Caco-2 (cell line): ENCODE measurements around the gene DERA. TPM values are rescaled to one million over a fixed set of nuclear protein-coding genes. Genes with fewer than 3 reads are reported as not detected.
"Not testable (repeated sequence)": the region's sequence is repeated elsewhere in the genome, so short reads cannot be mapped to it uniquely, and the experiment has no call there.

Experiments
- BruUV-seq: library from RNA; stranded (reverse); fragments of 400-500 nt; replicated peaks from 2 replicates; lab custom pipeline; 2021; lab: Mats Ljungman, UMichigan
- CTCF ChIA-PET: fragments of 300-600 bp; sonication (Branson Sonifier 250); formaldehyde crosslinking; loops from one replicate; lab custom pipeline; 2022; ENCODE audit warnings: antibody characterized with exemption; lab: Charles Lee
- POLR2A ChIA-PET: fragments of 300-600 bp; sonication (Branson Sonifier 250); formaldehyde crosslinking; loops from one replicate; lab custom pipeline; 2022; ENCODE audit warnings: antibody characterized with exemption; lab: Charles Lee
- DNase-seq, 2 experiments: peaks; one replicate each; pipeline versions ENCODE4 v3.0.0 to v3.0.0-alpha.2; 2020 to 2022
- H3K27me3 ChIP-seq: replicated peaks from 2 replicates; pipeline ENCODE4 v1.6.0; 2011; ENCODE audit warnings: low read length; ENCODE audit not compliant: control insufficient read depth, insufficient read depth
- H3K36me3 ChIP-seq: 2 replicates; pipeline ENCODE4 v1.5.1; 2011; ENCODE audit warnings: low read length; ENCODE audit not compliant: control insufficient read depth, insufficient read depth
- H3K4me1 ChIP-seq: fragments of 250-450 bp; sonication (Bioruptor Pico); 2 replicates; pipeline ENCODE4 v1.5.1; 2020; ENCODE audit warnings: mild to moderate bottlenecking
- H3K4me3 ChIP-seq: 2 replicates; pipeline ENCODE4 v1.5.1; 2011; ENCODE audit warnings: low read depth, mild to moderate bottlenecking, control low read depth, low read length
- H3K9me3 ChIP-seq: fragments of 250-450 bp; sonication (Bioruptor Pico); 2 replicates; pipeline ENCODE4 v1.5.1; 2020; ENCODE audit warnings: mild to moderate bottlenecking, moderate library complexity
- H3K27ac Mint-ChIP-seq: one replicate; pipeline ENCODE4 v1.8.0; 2022; ENCODE audit warnings: mixed read lengths; ENCODE audit not compliant: unreplicated experiment
- H3K27me3 Mint-ChIP-seq: one replicate; pipeline ENCODE4 v1.8.0; 2022; ENCODE audit warnings: mixed read lengths; ENCODE audit not compliant: insufficient read depth, unreplicated experiment
- H3K36me3 Mint-ChIP-seq: one replicate; pipeline ENCODE4 v1.8.0; 2022; ENCODE audit warnings: mild to moderate bottlenecking, mixed read lengths; ENCODE audit not compliant: insufficient read depth, unreplicated experiment
- H3K4me1 Mint-ChIP-seq: one replicate; pipeline ENCODE4 v1.8.0; 2022; ENCODE audit warnings: low read depth, mixed read lengths; ENCODE audit not compliant: unreplicated experiment
- H3K4me3 Mint-ChIP-seq: one replicate; pipeline ENCODE4 v1.8.0; 2022; ENCODE audit warnings: mild to moderate bottlenecking, moderate library complexity, mixed read lengths; ENCODE audit not compliant: unreplicated experiment
- H3K9me3 Mint-ChIP-seq: one replicate; pipeline ENCODE4 v1.8.0; 2022; ENCODE audit warnings: mixed read lengths; ENCODE audit not compliant: unreplicated experiment
- intact Hi-C: fragments of 100-400 bp; cut with micrococcal nuclease; formaldehyde crosslinking; loops from one replicate; pipeline ENCODE4 v1.10.0; 2022; ENCODE audit not compliant: unreplicated experiment
- total RNA-seq: library from RNA; stranded (reverse); gene quantifications from 2 replicates; pipeline ENCODE4 v1.2.3, GENCODE V29; 2022
- TF ChIP-seq, protein P1 (sequence below), 2 experiments: fragments of 200-600 bp in 1 of 2; IDR thresholded peaks; 1 replicate in 1 of 2; 2 replicates in 1 of 2; pipeline versions ENCODE4 v1.5.1 to v1.8.0; 2011 to 2022; ENCODE audit warnings: antibody characterized with exemption in 1 of 2, control low read depth in 1 of 2, inconsistent platforms in 1 of 2, low read depth in 1 of 2, low read length in 1 of 2, mild to moderate bottlenecking in 1 of 2, moderate library complexity in 1 of 2; ENCODE audit not compliant: insufficient read depth in 1 of 2, severe bottlenecking in 1 of 2, unreplicated experiment in 1 of 2

The DERA gene
- total RNA-seq, 1 experiment from 2014 or later = 86.4 TPM

GRCh38 chr12:16006752-16007151 lies 95.6 kb downstream of the DERA start:
- intact Hi-C loops = no loop called here
- BruUV-seq = no TSS peak
- Histone ChIP-seq H3K36me3 (peaks cover 1% of the 10 kb centered on the region; the same call in 1 of the 2 replicates), H3K9me3 (no peaks in the 10 kb centered on the region), H3K4me1 (no peaks in the 10 kb centered on the region), H3K4me3 (no peak overlapping the region), H3K27me3 (no peaks in the 10 kb centered on the region)
- Mint-ChIP-seq H3K36me3 (peaks cover 24% of the 10 kb centered on the region), H3K4me3 (no peak overlapping the region), H3K27me3 (no peaks in the 10 kb centered on the region), H3K4me1 (peaks cover 6% of the 10 kb centered on the region), H3K9me3 (peaks cover 3% of the 10 kb centered on the region), H3K27ac (peak overlapping the region; percentile 22)
- no peak for DNase-seq
- ChIA-PET POLR2A (no interaction called here), CTCF (interaction anchor here (0.7 kb wide), 1 partner anchor 185 kb away, joined by 4 read pairs; no protein-coding TSS in a partner anchor)
- TF ChIP-seq, protein P1, sequence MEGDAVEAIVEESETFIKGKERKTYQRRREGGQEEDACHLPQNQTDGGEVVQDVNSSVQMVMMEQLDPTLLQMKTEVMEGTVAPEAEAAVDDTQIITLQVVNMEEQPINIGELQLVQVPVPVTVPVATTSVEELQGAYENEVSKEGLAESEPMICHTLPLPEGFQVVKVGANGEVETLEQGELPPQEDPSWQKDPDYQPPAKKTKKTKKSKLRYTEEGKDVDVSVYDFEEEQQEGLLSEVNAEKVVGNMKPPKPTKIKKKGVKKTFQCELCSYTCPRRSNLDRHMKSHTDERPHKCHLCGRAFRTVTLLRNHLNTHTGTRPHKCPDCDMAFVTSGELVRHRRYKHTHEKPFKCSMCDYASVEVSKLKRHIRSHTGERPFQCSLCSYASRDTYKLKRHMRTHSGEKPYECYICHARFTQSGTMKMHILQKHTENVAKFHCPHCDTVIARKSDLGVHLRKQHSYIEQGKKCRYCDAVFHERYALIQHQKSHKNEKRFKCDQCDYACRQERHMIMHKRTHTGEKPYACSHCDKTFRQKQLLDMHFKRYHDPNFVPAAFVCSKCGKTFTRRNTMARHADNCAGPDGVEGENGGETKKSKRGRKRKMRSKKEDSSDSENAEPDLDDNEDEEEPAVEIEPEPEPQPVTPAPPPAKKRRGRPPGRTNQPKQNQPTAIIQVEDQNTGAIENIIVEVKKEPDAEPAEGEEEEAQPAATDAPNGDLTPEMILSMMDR (IDR thresholded peaks at IDR 0.05; ENCODE audit: insufficient read depth in 1 of 2, low read depth in 1 of 2, low read length in 1 of 2, severe bottlenecking in 1 of 2, unreplicated experiment in 1 of 2) = no peak

GRCh38 chr12:16008421-16008824 lies 97.3 kb downstream of the DERA start:
- BruUV-seq = no TSS peak
- TF ChIP-seq, protein P1 (IDR thresholded peaks at IDR 0.05; ENCODE audit: insufficient read depth in 1 of 2, low read depth in 1 of 2, low read length in 1 of 2, severe bottlenecking in 1 of 2, unreplicated experiment in 1 of 2) = no peak
- intact Hi-C loops = no loop called here
- Mint-ChIP-seq H3K4me3 (no peak overlapping the region), H3K27ac (no peak overlapping the region), H3K9me3 (peaks cover 20% of the 10 kb centered on the region), H3K4me1 (no peaks in the 10 kb centered on the region), H3K27me3 (no peaks in the 10 kb centered on the region), H3K36me3 (peaks cover 32% of the 10 kb centered on the region)
- Histone ChIP-seq H3K9me3 (peaks cover 10% of the 10 kb centered on the region), H3K27me3 (no peaks in the 10 kb centered on the region), H3K4me3 (no peak overlapping the region), H3K4me1 (no peaks in the 10 kb centered on the region), H3K36me3 (no peaks in the 10 kb centered on the region; the same call in 1 of the 2 replicates)
- DNase-seq = no peak
- ChIA-PET POLR2A (no interaction called here), CTCF (no interaction called here)

DNA sequence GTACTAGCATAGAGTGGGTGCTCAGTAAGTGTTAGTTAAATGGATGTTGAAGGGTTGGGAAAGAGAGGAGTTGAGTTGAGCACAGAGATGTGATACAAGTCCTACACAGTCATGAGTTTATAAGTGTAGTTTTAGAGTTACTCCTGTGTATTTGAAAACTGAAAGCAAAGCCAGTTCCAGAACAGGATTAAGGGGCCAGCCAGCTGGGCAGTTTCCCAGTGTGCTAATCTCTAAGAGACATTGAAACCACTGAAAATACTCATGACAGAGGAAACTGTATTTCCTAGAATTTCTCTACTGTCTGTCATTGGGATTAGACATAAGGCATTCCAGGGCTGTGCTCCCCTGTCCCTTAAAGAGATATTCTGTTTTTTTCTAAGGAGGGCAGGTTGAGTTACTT lies 101.0 kb downstream of the DERA start:
- Histone ChIP-seq H3K9me3 (peaks cover 30% of the 10 kb centered on the region), H3K36me3 (peaks cover 5% of the 10 kb centered on the region; the same call in 1 of the 2 replicates), H3K27me3 (no peaks in the 10 kb centered on the region), H3K4me3 (no peak overlapping the region), H3K4me1 (no peaks in the 10 kb centered on the region)
- ChIA-PET POLR2A (no interaction called here), CTCF (no interaction called here)
- TF ChIP-seq, protein P1 (IDR thresholded peaks at IDR 0.05; ENCODE audit: insufficient read depth in 1 of 2, low read depth in 1 of 2, low read length in 1 of 2, severe bottlenecking in 1 of 2, unreplicated experiment in 1 of 2) = no peak
- Mint-ChIP-seq H3K4me1 (no peaks in the 10 kb centered on the region), H3K9me3 (peaks cover 47% of the 10 kb centered on the region), H3K27ac (no peak overlapping the region), H3K36me3 (peaks cover 39% of the 10 kb centered on the region), H3K27me3 (no peaks in the 10 kb centered on the region), H3K4me3 (no peak overlapping the region)
- no peak for DNase-seq
- intact Hi-C loops = no loop called here
- BruUV-seq = no TSS peak

DNA sequence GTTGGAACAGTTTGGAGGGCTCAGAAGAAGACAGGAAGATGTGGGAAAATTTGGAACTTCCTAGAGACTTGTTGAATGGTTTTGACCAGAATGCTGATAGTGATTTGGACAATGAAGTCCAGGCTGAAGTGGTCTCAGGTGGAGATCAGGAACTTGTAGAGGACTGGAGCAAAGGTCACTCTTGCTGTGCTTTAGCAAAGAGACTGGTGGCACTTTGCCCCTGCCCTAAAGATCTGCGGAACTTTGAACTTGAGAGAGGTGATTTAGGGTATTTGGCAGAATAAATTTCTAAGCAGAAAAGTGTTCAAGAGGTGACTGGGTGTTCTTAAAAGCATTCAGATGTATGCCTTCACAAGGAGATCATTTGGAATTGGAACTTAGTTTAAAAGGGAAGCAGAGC lies 102.6 kb downstream of the DERA start:
- H3K9me3 ChIP-seq = peaks cover 30% of the 10 kb centered on the region
- H3K36me3 ChIP-seq, H3K4me3 Mint-ChIP-seq, H3K4me1 Mint-ChIP-seq, BruUV-seq, DNase-seq, H3K27me3 ChIP-seq, H3K27ac Mint-ChIP-seq, intact Hi-C loops, H3K27me3 Mint-ChIP-seq, CTCF ChIA-PET, H3K4me1 ChIP-seq, H3K4me3 ChIP-seq, POLR2A ChIA-PET: not testable (repeated sequence)
- H3K36me3 Mint-ChIP-seq = peaks cover 39% of the 10 kb centered on the region
- H3K9me3 Mint-ChIP-seq = peaks cover 47% of the 10 kb centered on the region

- H3K4me1 ChIP-seq, H3K4me3 ChIP-seq, H3K4me1 Mint-ChIP-seq, H3K27me3 Mint-ChIP-seq, H3K36me3 ChIP-seq, H3K27ac Mint-ChIP-seq, POLR2A ChIA-PET, CTCF ChIA-PET, H3K4me3 Mint-ChIP-seq, intact Hi-C loops, H3K27me3 ChIP-seq, BruUV-seq: not testable (repeated sequence)
- peak in 1 of 2 experiments; percentile 44 for DNase-seq
- peaks cover 40% of the 10 kb centered on the region for H3K36me3 Mint-ChIP-seq
- H3K9me3 ChIP-seq = peaks cover 37% of the 10 kb centered on the region
- peaks cover 51% of the 10 kb centered on the region for H3K9me3 Mint-ChIP-seq
Measured at GRCh38 chr12:16014394-16014793, 103.3 kb downstream of the DERA start.
